GM18502 (cell line): ENCODE measurements around the gene HOXA4.

Source experiments
- ATAC-seq: cut with Tn5 transposase; IDR thresholded peaks from one replicate; pipeline ENCODE4 v1.9.1; 2021; ENCODE audit warnings: mild to moderate bottlenecking; ENCODE audit not compliant: unreplicated experiment, poor library complexity

Gene HOXA4

GRCh38 chr7:27130540-27131389 lies at the start of gene HOXA4:
Gene HOXA4 (minus strand): TSS chr7:27130757. CDS start chr7:27130733, 24 bp downstream.
- no peak for ATAC-seq

- no peak for ATAC-seq
These were observed 49.2 kb upstream of the HOXA4 start for GRCh38 chr7:27179503-27180430.

- ATAC-seq, result no peak
These were observed 48.5 kb upstream of the HOXA4 start for GRCh38 chr7:27179030-27179429.

- no peak for ATAC-seq
These were observed 47.8 kb upstream of the HOXA4 start for GRCh38 chr7:27178366-27178765.

GRCh38 chr7:27177795-27178320 lies 47.3 kb upstream of the HOXA4 start:
- ATAC-seq, result no peak

- ATAC-seq, result no peak
These were observed 46.6 kb upstream of the HOXA4 start for GRCh38 chr7:27176962-27177794.

- ATAC-seq, result no peak
These were observed 45.9 kb upstream of the HOXA4 start for GRCh38 chr7:27176524-27176845.

- no peak for ATAC-seq
These were observed 45.3 kb upstream of the HOXA4 start for GRCh38 chr7:27175626-27176523.

- no peak for ATAC-seq
These were observed 44.5 kb upstream of the HOXA4 start for GRCh38 chr7:27174874-27175625.

GRCh38 chr7:27173956-27174873 lies 43.7 kb upstream of the HOXA4 start, which contains the start of gene HOXA10:
Gene HOXA10 (minus strand): TSS chr7:27174320. CDS start chr7:27174306, 14 bp downstream.
- ATAC-seq, result no peak

- no peak for ATAC-seq
These were observed 43.0 kb upstream of the HOXA4 start for GRCh38 chr7:27173511-27173955.

- no peak for ATAC-seq
These were observed 42.4 kb upstream of the HOXA4 start for GRCh38 chr7:27172823-27173510.

- no peak for ATAC-seq
These were observed 41.8 kb upstream of the HOXA4 start for GRCh38 chr7:27172315-27172774.

- ATAC-seq, result no peak
These were observed 41.2 kb upstream of the HOXA4 start for GRCh38 chr7:27171637-27172314.

GRCh38 chr7:27171325-27171636 lies 40.7 kb upstream of the HOXA4 start:
- no peak for ATAC-seq
